ENCODE data around the gene HIRIP3.
A peak's percentile ranks its signal among the peaks of the same experiment; 100 is the strongest.

GRCh38 chr16:30006659-30007377 lies 11.4 kb upstream of the HIRIP3 start:
- peak; percentile 16 for TF ChIP-seq POLR2A (IDR thresholded peaks at IDR 0.05; ENCODE audit: low read depth, low read length)
- no peak for TF ChIP-seq CTCF (IDR thresholded peaks at IDR 0.05; ENCODE audit: extremely low read depth in 1 of 2, insufficient read depth in 1 of 2, low read depth in 1 of 2, low read length in 2 of 2)
- no peak for TF ChIP-seq JUN (IDR thresholded peaks at IDR 0.05; ENCODE audit: borderline replicate concordance, insufficient read depth, insufficient read length, low read depth)
- no peak for TF ChIP-seq MYC (IDR thresholded peaks at IDR 0.05; ENCODE audit: low read depth, low read length)
- no peak for TF ChIP-seq EZH2 (IDR thresholded peaks at IDR 0.05; ENCODE audit: borderline replicate concordance, low read depth, low read length, severe bottlenecking)
